HG02885 (cell line): Measurements from ENCODE around the gene CCDC78.
"Not testable (repeated sequence)": the region's sequence is repeated elsewhere in the genome, so short reads cannot be mapped to it uniquely, and the experiment has no call there.

Experiments
- ATAC-seq: cut with Tn5 transposase; IDR thresholded peaks from one replicate; pipeline ENCODE4 v1.9.1; 2021; ENCODE audit warnings: mild to moderate bottlenecking; ENCODE audit not compliant: unreplicated experiment, poor library complexity

CCDC78 gene

GRCh38 chr16:761625-762513, 35.6 kb upstream of the CCDC78 start:
- ATAC-seq = no peak

- no peak for ATAC-seq
Measured at GRCh38 chr16:760545-761343, 34.5 kb upstream of the CCDC78 start, which contains the start of gene MSLN. MSLN (plus strand) TSS chr16:760734; CDS start chr16:762681, 1,947 bp downstream.

- ATAC-seq = no peak
Measured at GRCh38 chr16:760065-760464, 33.8 kb upstream of the CCDC78 start.

GRCh38 chr16:759110-759910, 33.1 kb upstream of the CCDC78 start:
- no peak for ATAC-seq

- no peak for ATAC-seq
Measured at GRCh38 chr16:756428-756827, 30.2 kb upstream of the CCDC78 start.

- ATAC-seq = no peak
Measured at GRCh38 chr16:754656-755055, 28.4 kb upstream of the CCDC78 start.

- ATAC-seq = not testable (repeated sequence)
Measured at GRCh38 chr16:754121-754607, 27.9 kb upstream of the CCDC78 start.

- ATAC-seq = no peak
Measured at GRCh38 chr16:752007-752312, 25.7 kb upstream of the CCDC78 start.

- no peak for ATAC-seq
Measured at GRCh38 chr16:751152-752006, 25.1 kb upstream of the CCDC78 start.

- ATAC-seq = no peak
Measured at GRCh38 chr16:750485-750884, 24.2 kb upstream of the CCDC78 start.

GRCh38 chr16:749010-749409, 22.8 kb upstream of the CCDC78 start:
- no peak for ATAC-seq

- ATAC-seq = no peak
Measured at GRCh38 chr16:747978-748746, 21.9 kb upstream of the CCDC78 start.

GRCh38 chr16:746637-747036, 20.4 kb upstream of the CCDC78 start:
- no peak for ATAC-seq

- ATAC-seq = no peak
Measured at GRCh38 chr16:745739-746138, 19.5 kb upstream of the CCDC78 start.

- no peak for ATAC-seq
Measured at GRCh38 chr16:743794-744500, 17.7 kb upstream of the CCDC78 start.

GRCh38 chr16:742894-743293, 16.7 kb upstream of the CCDC78 start:
- not testable (repeated sequence) for ATAC-seq

- ATAC-seq = no peak
Measured at GRCh38 chr16:741986-742629, 15.9 kb upstream of the CCDC78 start.
